Measurements from ENCODE around the gene SYT3. TPM values are rescaled to one million over a fixed set of nuclear protein-coding genes. Genes with fewer than 3 reads are reported as not detected.
A peak's percentile ranks its signal among the peaks of the same experiment; 100 is the strongest.

The SYT3 gene
- total RNA-seq, 1 experiment from 2014 or later: 14.6 TPM

GRCh38 chr19:50679177-50680125, 39.8 kb upstream of the SYT3 start (continued):
- TF ChIP-seq RELA (CRISPR knock-in tag; IDR thresholded peaks at IDR 0.05; ENCODE audit: borderline replicate concordance): no peak
- no peak for TF ChIP-seq EMX1 (CRISPR knock-in tag; IDR thresholded peaks at IDR 0.05)
- peak; percentile 95 for TF ChIP-seq MAX (CRISPR knock-in tag; IDR thresholded peaks at IDR 0.05)
- TF ChIP-seq ZNF121 (CRISPR knock-in tag; IDR thresholded peaks at IDR 0.05): no peak
- peak; percentile 38; the same call in 1 of the 2 replicates for TF ChIP-seq SP1 (CRISPR knock-in tag; conservative IDR thresholded peaks at IDR 0.05)
- TF ChIP-seq ATF6 (CRISPR knock-in tag; IDR thresholded peaks at IDR 0.05): no peak
- peak; percentile 92; the same call in 1 of the 2 replicates for TF ChIP-seq CREM (CRISPR knock-in tag; IDR thresholded peaks at IDR 0.05)
- TF ChIP-seq MXD4 (CRISPR knock-in tag; IDR thresholded peaks at IDR 0.05; ENCODE audit: borderline replicate concordance): no peak
- no peak for TF ChIP-seq AFF4 (CRISPR knock-in tag; IDR thresholded peaks at IDR 0.05; ENCODE audit: borderline replicate concordance)
- peak; percentile 99 for TF ChIP-seq NFYB (CRISPR knock-in tag; conservative IDR thresholded peaks at IDR 0.05; ENCODE audit: low read depth)
- TF ChIP-seq FOXP4 (CRISPR knock-in tag; IDR thresholded peaks at IDR 0.05): 0 out of 2 replicates have a peak, but pooled peaks have one; percentile 18
- 0 out of 2 replicates have a peak, but pooled peaks have one; percentile 53 for TF ChIP-seq TCF7 (CRISPR knock-in tag; IDR thresholded peaks at IDR 0.05; ENCODE audit: low read depth)
- peak; percentile 65; the same call in 1 of the 2 replicates for TF ChIP-seq ZNF281 (CRISPR knock-in tag; IDR thresholded peaks at IDR 0.05)
- TF ChIP-seq NFE2L1 (CRISPR knock-in tag; IDR thresholded peaks at IDR 0.05): peak; percentile 77; the same call in 1 of the 2 replicates
- TF ChIP-seq ZNF532 (CRISPR knock-in tag; IDR thresholded peaks at IDR 0.05; ENCODE audit: borderline replicate concordance): no peak
- TF ChIP-seq ZNF232 (CRISPR knock-in tag; IDR thresholded peaks at IDR 0.05): 0 out of 2 replicates have a peak, but pooled peaks have one; percentile 2
- TF ChIP-seq NFATC4 (CRISPR knock-in tag; IDR thresholded peaks at IDR 0.05): no peak
- TF ChIP-seq TP53 (CRISPR knock-in tag; IDR thresholded peaks at IDR 0.05): no peak
